ENCODE data around the gene TNP1.

GRCh38 chr2:216888081-216888480 lies 28.2 kb upstream of the TNP1 start:
- no peak for TF ChIP-seq POLR2AphosphoS5 (IDR thresholded peaks at IDR 0.05)
- no peak for TF ChIP-seq CTCF (IDR thresholded peaks at IDR 0.05 in 8 of 11, conservative IDR thresholded peaks at IDR 0.05 in 3 of 11)
